Psoas muscle (tissue), 8 donors: Measurements from ENCODE around the gene ZNF385D. TPM values are rescaled to one million over a fixed set of nuclear protein-coding genes. Genes with fewer than 3 reads are reported as not detected.

Experiments
- ATAC-seq, 4 donors: fragments of 200-7000 bp; cut with Tn5 transposase; one replicate each; pipeline ENCODE4 v1.9.1; 2020; ENCODE audit warnings: moderate library complexity in 3 of 4, mild to moderate bottlenecking in 2 of 4
- DNase-seq, 2 donors: peaks; one replicate each; pipeline ENCODE4 v3.0.0-alpha.2; 2020
- H3K27ac ChIP-seq: fragments of 200-600 bp; one replicate; pipeline ENCODE4 v1.8.0; 2022
- H3K27me3 ChIP-seq, 3 donors: fragments of 200-600 bp in 1 of 3; one replicate each; pipeline versions ENCODE4 v1.6.1 to v1.8.0; 2013 to 2022; ENCODE audit warnings: low read length in 2 of 3, mild to moderate bottlenecking in 2 of 3, moderate library complexity in 1 of 3; ENCODE audit not compliant: insufficient read depth in 3 of 3
- H3K36me3 ChIP-seq, 2 donors: fragments of 200-600 bp in 1 of 2; one replicate each; pipeline versions ENCODE4 v1.6.1 to v1.8.0; 2013 to 2022; ENCODE audit warnings: low read depth in 1 of 2, mild to moderate bottlenecking in 1 of 2, moderate library complexity in 1 of 2; ENCODE audit not compliant: insufficient read depth in 1 of 2
- H3K4me1 ChIP-seq: fragments of 200-600 bp; one replicate; pipeline ENCODE4 v1.8.0; 2022
- H3K4me3 ChIP-seq: fragments of 200-600 bp; one replicate; pipeline ENCODE4 v1.8.0; 2022; ENCODE audit warnings: mild to moderate bottlenecking
- H3K9me3 ChIP-seq: fragments of 200-600 bp; one replicate; pipeline ENCODE4 v1.8.0; 2022
- WGBS, 3 donors: extraction: QIAGEN DNeasy Blood & Tissue Kit; methylation state at CpG; one replicate each; pipeline versions ENCODE4 v1.1.6 to v1.1.7; 2013; 5-methylcytosine and 5-hydroxymethylcytosine counted together
- intact Hi-C, 2 donors: fragments of 100-400 bp; cut with DNase I; formaldehyde crosslinking; loops; one replicate each; pipeline versions ENCODE4 v1.11.0 to v1.14.2; 2022
- polyA plus RNA-seq, 3 donors: library from polyadenylated mRNA; stranded (reverse); fragments of 200-250 nt; gene quantifications; one replicate each; pipeline ENCODE4 v1.2.3, GENCODE V29; 2013
- total RNA-seq, 4 donors: library from RNA; stranded (reverse); fragmentation: NEBNext Ultra II Directional in 2 of 4; extraction: Animal tissue kit (Norgen Biotek cat#: 25700) in 2 of 4; gene quantifications; one replicate each; pipeline versions ENCODE4 v1.2.1 to v1.2.4, GENCODE V29; 2021 to 2023
- TF ChIP-seq, protein P1 (sequence below): fragments of 200-600 bp; IDR thresholded peaks from one replicate; pipeline ENCODE4 v1.8.0; 2022; ENCODE audit warnings: antibody characterized with exemption
- donor health status: healthy with polysubstance abuse.
- donor health status: DM: no; HTN: no; CAD: no; lungs with moderate emphysema.
- donor health status: Bipolar disorder and iron deficiency.
- donor health status: healthy.
- donor health status: DM: yes; HTN: yes; CAD: no.
- donor health status: DM: no; HTN: no; CAD: no.
- donor health status: DM: no; HTN: no; CAD: no.
- donor health status: DM: yes; HTN: yes; CAD: no.

The ZNF385D gene
- total and polyA plus RNA-seq, 7 donors, result 0.55 to 8.7 (median 3.7) TPM

- intact Hi-C loops, result no loop called here
- DNase-seq (no peak), ATAC-seq (no peak)
- TF ChIP-seq, protein P1, sequence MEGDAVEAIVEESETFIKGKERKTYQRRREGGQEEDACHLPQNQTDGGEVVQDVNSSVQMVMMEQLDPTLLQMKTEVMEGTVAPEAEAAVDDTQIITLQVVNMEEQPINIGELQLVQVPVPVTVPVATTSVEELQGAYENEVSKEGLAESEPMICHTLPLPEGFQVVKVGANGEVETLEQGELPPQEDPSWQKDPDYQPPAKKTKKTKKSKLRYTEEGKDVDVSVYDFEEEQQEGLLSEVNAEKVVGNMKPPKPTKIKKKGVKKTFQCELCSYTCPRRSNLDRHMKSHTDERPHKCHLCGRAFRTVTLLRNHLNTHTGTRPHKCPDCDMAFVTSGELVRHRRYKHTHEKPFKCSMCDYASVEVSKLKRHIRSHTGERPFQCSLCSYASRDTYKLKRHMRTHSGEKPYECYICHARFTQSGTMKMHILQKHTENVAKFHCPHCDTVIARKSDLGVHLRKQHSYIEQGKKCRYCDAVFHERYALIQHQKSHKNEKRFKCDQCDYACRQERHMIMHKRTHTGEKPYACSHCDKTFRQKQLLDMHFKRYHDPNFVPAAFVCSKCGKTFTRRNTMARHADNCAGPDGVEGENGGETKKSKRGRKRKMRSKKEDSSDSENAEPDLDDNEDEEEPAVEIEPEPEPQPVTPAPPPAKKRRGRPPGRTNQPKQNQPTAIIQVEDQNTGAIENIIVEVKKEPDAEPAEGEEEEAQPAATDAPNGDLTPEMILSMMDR, result no peak
- no peak overlapping the region for H3K27ac ChIP-seq
- H3K4me1 ChIP-seq, result peaks cover 3% of the 10 kb centered on the region
- H3K27me3 ChIP-seq, result no peaks in the 10 kb centered on the region
- WGBS, 3 donors, result 77 to 87% (median 81%) methylated on average over 1 of the region's 1 CpG
- no peaks in the 10 kb centered on the region for H3K9me3 ChIP-seq
- H3K4me3 ChIP-seq, result no peak overlapping the region
- no peaks in the 10 kb centered on the region for H3K36me3 ChIP-seq
Measured at GRCh38 chr3:21649519-21649918, 101.5 kb downstream of the ZNF385D start.

DNA sequence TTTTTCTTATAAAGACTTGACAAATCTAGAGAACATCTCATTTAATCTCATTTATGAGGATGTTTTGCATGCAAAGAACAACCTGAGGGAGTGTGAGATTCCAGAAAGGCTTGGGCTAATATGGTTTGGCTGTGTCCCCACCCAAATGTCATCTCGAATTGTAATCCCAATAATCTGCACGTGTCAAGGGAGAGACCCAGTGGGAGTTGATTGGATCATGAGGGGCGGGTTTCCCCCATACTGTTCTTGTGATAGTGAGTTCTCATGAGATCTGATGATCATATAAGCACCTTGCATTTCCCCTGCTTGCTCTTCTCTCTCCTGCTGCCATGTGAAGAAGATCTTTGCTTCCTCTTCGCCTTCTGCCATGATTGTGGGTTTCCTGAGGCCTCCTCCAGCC, 103.0 kb downstream of the ZNF385D start:
- Histone ChIP-seq H3K4me1 (peaks cover 3% of the 10 kb centered on the region), H3K4me3 (no peak overlapping the region), H3K27me3 (no peaks in the 10 kb centered on the region), H3K27ac (no peak overlapping the region), H3K9me3 (no peaks in the 10 kb centered on the region), H3K36me3 (no peaks in the 10 kb centered on the region)
- ATAC-seq (no peak), DNase-seq (no peak)
- TF ChIP-seq, protein P1, result no peak
- intact Hi-C loops, result no loop called here
- WGBS, 3 donors, result 74 to 86% (median 81%) methylated on average over 4 of the region's 4 CpGs

DNA sequence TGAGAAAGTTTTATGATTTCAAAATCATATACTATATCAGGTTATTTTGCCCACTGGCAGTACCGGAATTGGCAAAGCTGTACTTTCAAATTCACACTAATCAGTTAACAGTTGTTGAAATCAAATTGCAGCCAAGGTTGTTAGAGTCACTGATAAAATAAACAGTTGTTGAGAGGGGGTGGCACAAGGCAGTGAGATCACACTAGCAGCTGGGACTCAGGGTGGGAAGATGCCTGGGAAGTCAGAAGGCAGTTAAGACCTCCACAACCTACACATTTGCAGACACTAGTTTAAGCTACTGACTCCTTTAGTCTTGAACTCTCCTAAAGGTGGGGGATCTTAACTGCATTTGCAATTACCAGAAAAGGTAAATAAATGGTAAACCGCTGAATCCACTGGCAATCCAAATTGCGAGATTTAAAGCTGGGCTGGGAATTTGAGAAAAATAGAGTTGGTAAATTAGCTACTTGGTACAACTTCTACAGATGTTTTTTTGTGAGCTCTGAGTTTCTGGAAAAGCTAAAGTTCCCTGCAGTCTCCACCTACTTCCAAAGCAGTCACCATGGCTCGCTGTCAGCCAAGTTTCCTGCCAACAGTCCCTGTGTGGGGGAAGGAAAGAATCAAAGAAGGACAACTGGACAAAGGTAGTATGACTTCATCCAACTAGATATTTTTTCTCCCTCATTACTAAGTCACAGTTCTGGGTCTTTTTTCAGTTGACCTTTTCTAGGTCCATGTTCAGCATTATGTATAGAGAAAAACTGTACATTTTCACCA, 105.7 kb downstream of the ZNF385D start:
- Histone ChIP-seq H3K4me3 (no peak overlapping the region), H3K36me3 (no peaks in the 10 kb centered on the region), H3K27ac (peak overlapping the region; percentile 32), H3K9me3 (no peaks in the 10 kb centered on the region), H3K27me3 (no peaks in the 10 kb centered on the region), H3K4me1 (peaks cover 3% of the 10 kb centered on the region)
- ATAC-seq, result peak; percentile 60 to 87 (median 70)
- TF ChIP-seq, protein P1, result no peak
- intact Hi-C loops, result no loop called here
- 9 to 16% (median 10%) methylated on average over 4 of the region's 4 CpGs for WGBS, 3 donors
- peak; percentile 49 to 79 for DNase-seq

DNA sequence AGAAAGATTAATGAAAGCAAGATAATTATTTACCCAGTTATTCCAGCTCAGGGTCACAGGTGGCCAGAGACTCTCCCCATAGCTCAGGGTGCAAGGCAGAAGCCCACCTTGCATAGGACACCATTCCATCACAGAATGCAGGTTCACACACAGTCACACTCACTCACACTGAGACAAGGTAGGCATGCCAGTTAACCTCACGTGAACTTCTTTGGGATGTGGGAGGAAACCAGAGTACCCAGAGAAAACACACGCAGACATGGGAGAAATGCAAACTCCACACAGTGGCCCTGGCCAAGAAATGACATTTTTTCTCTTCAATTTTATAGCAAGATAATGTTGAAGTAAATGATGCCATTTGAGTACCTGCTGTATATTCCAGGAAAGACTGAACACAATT, 106.7 kb downstream of the ZNF385D start:
- Histone ChIP-seq H3K36me3 (no peaks in the 10 kb centered on the region), H3K27ac (no peak overlapping the region), H3K4me1 (peaks cover 3% of the 10 kb centered on the region), H3K9me3 (no peaks in the 10 kb centered on the region), H3K4me3 (no peak overlapping the region), H3K27me3 (no peaks in the 10 kb centered on the region)
- DNase-seq (no peak), ATAC-seq (no peak)
- TF ChIP-seq, protein P1, result no peak
- intact Hi-C loops, result no loop called here
- 38 to 51% (median 46%) methylated on average over 2 of the region's 2 CpGs for WGBS, 3 donors

GRCh38 chr3:21643752-21644151, 107.3 kb downstream of the ZNF385D start:
- H3K36me3 ChIP-seq, result no peaks in the 10 kb centered on the region
- intact Hi-C loops, result no loop called here
- H3K27ac ChIP-seq, result no peak overlapping the region
- H3K27me3 ChIP-seq, result no peaks in the 10 kb centered on the region
- no peak overlapping the region for H3K4me3 ChIP-seq
- peaks cover 3% of the 10 kb centered on the region for H3K4me1 ChIP-seq
- no peak for DNase-seq
- TF ChIP-seq, protein P1, result no peak
- no peaks in the 10 kb centered on the region for H3K9me3 ChIP-seq
- no peak for ATAC-seq
- WGBS, 3 donors, result 58 to 82% (median 63%) methylated on average over 2 of the region's 2 CpGs
